HL-60 (cell line): ENCODE results near the gene JMJD4.
"Not testable (repeated sequence)": the region's sequence is repeated elsewhere in the genome, so short reads cannot be mapped to it uniquely, and the experiment has no call there.

Experiments used
- DNase-seq, 2 experiments: peaks; one replicate each; pipeline ENCODE4 v3.0.0-alpha.2; 2010 to 2020; ENCODE audit warnings: low read depth in 1 of 2, low spot score in 1 of 2
- H3K27ac ChIP-seq: fragments of 250-450 bp; sonication (Bioruptor Pico); replicated peaks from 2 replicates; pipeline ENCODE4 v1.5.1; 2020; ENCODE audit warnings: mild to moderate bottlenecking, moderate library complexity
- H3K27me3 ChIP-seq: fragments of 250-450 bp; sonication (Bioruptor Pico); 2 replicates; pipeline ENCODE4 v1.5.1; 2021; ENCODE audit warnings: mild to moderate bottlenecking, moderate library complexity; ENCODE audit not compliant: insufficient read depth, poor library complexity, severe bottlenecking
- H3K4me3 ChIP-seq: replicated peaks from 2 replicates; pipeline ENCODE4 v1.5.1; 2011; ENCODE audit warnings: mild to moderate bottlenecking, control low read depth, low read length; ENCODE audit not compliant: insufficient read depth
- GABPA ChIP-seq: IDR thresholded peaks from 2 replicates; pipeline ENCODE4 v1.6.1; 2012; ENCODE audit warnings: low read depth
- POLR2AphosphoS5 ChIP-seq: IDR thresholded peaks from 2 replicates; pipeline ENCODE4 v1.6.1; 2012; ENCODE audit warnings: low read depth
- SPI1 ChIP-seq: IDR thresholded peaks from 2 replicates; pipeline ENCODE4 v1.6.1; 2012; ENCODE audit warnings: low read depth, mild to moderate bottlenecking, borderline replicate concordance
- TF ChIP-seq, protein P1 (sequence below): IDR thresholded peaks from 2 replicates; pipeline ENCODE4 v1.6.1; 2012; ENCODE audit warnings: low read depth; ENCODE audit not compliant: insufficient replicate concordance
- TF ChIP-seq, protein P2 (sequence below): IDR thresholded peaks from one replicate; pipeline ENCODE4 v1.5.1; 2011; ENCODE audit warnings: low read length, control low read depth, inconsistent platforms; ENCODE audit not compliant: insufficient read depth

JMJD4 gene

DNA sequence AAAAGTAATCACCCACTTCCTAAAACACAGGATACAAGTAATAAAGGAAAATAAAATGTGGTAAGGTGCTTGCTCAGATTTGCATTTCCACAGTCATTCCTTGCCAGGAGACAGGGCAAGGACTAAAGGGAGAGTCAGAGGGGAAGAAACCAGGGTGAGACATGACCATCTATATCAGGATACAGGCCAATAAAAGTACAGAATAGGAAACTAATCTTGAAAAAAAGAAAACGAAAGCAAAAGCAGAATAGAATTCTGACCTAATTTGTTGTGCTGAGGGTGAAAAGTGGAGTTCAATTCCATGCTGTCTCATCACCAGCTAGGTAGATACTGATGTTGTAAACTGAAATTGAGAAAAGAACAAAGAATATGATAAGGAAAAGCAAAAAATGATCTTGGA lies 27.3 kb downstream of the JMJD4 start:
- Histone ChIP-seq H3K4me3 (no peak overlapping the region), H3K27me3 (no peaks in the 10 kb centered on the region), H3K27ac (no peak overlapping the region)
- TF ChIP-seq, protein P1, sequence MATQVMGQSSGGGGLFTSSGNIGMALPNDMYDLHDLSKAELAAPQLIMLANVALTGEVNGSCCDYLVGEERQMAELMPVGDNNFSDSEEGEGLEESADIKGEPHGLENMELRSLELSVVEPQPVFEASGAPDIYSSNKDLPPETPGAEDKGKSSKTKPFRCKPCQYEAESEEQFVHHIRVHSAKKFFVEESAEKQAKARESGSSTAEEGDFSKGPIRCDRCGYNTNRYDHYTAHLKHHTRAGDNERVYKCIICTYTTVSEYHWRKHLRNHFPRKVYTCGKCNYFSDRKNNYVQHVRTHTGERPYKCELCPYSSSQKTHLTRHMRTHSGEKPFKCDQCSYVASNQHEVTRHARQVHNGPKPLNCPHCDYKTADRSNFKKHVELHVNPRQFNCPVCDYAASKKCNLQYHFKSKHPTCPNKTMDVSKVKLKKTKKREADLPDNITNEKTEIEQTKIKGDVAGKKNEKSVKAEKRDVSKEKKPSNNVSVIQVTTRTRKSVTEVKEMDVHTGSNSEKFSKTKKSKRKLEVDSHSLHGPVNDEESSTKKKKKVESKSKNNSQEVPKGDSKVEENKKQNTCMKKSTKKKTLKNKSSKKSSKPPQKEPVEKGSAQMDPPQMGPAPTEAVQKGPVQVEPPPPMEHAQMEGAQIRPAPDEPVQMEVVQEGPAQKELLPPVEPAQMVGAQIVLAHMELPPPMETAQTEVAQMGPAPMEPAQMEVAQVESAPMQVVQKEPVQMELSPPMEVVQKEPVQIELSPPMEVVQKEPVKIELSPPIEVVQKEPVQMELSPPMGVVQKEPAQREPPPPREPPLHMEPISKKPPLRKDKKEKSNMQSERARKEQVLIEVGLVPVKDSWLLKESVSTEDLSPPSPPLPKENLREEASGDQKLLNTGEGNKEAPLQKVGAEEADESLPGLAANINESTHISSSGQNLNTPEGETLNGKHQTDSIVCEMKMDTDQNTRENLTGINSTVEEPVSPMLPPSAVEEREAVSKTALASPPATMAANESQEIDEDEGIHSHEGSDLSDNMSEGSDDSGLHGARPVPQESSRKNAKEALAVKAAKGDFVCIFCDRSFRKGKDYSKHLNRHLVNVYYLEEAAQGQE, result no peak
- TF ChIP-seq SPI1 (no peak), POLR2AphosphoS5 (no peak), GABPA (no peak)
- TF ChIP-seq, protein P2, sequence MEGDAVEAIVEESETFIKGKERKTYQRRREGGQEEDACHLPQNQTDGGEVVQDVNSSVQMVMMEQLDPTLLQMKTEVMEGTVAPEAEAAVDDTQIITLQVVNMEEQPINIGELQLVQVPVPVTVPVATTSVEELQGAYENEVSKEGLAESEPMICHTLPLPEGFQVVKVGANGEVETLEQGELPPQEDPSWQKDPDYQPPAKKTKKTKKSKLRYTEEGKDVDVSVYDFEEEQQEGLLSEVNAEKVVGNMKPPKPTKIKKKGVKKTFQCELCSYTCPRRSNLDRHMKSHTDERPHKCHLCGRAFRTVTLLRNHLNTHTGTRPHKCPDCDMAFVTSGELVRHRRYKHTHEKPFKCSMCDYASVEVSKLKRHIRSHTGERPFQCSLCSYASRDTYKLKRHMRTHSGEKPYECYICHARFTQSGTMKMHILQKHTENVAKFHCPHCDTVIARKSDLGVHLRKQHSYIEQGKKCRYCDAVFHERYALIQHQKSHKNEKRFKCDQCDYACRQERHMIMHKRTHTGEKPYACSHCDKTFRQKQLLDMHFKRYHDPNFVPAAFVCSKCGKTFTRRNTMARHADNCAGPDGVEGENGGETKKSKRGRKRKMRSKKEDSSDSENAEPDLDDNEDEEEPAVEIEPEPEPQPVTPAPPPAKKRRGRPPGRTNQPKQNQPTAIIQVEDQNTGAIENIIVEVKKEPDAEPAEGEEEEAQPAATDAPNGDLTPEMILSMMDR, result no peak
- no peak for DNase-seq

GRCh38 chr1:227701631-227702030 lies 33.5 kb downstream of the JMJD4 start:
- not testable (repeated sequence) for H3K27me3 ChIP-seq, H3K27ac ChIP-seq, H3K4me3 ChIP-seq, DNase-seq

DNA sequence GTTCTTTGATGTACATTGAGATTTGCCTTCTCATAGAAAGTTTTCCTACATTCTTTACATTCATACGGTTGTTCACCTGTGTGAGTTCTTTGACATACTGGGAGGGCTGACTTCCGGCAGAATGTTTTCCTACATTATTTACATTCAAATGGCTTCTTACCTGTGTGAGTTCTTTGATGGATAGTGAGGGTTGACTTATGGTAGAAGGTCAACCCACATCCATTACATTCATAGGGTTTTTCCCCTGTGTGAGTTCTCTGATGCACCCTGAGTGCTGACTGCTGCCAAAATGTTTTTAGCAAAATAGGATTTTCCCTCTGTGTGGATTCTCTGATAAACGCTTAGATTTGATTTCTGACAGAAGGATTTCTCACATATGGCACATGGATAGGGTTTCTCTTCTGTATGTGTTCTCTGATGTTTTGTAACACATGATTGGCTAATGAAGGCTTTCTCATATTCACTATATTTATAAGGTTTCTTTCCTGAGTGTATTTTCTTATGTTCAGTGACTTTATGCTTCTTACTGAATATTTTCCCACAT lies 37.7 kb downstream of the JMJD4 start:
- Histone ChIP-seq H3K27ac (no peak overlapping the region), H3K4me3 (no peak overlapping the region), H3K27me3 (no peaks in the 10 kb centered on the region)
- no peak for DNase-seq
- TF ChIP-seq POLR2AphosphoS5 (no peak), SPI1 (no peak), GABPA (no peak)
- TF ChIP-seq, protein P1, result no peak
- TF ChIP-seq, protein P2, result no peak

DNA sequence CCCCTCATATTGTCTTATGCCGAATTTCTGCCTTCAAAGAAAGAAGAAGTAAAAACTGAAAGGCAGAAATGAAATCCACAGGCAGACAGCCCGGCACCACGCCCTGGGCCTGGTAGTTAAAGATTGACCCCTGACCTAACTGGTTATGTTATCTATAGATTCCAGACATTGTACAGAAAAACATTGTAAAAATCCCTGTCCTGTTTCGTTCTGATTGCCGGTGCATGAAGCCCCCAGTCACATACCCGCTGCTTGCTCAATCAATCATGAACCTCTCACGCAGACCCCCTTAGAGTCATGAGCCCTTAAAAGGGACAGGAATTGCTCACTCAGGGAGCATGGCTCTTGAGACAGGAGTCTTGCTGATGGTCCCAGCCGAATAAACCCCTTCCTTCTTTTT lies 49.3 kb downstream of the JMJD4 start:
- H3K27me3 ChIP-seq, result no peaks in the 10 kb centered on the region
- H3K4me3 ChIP-seq, result no peak overlapping the region
- DNase-seq, result no peak
- TF ChIP-seq, protein P1, result no peak
- TF ChIP-seq, protein P2, result no peak
- TF ChIP-seq GABPA, result no peak
- no peak for TF ChIP-seq POLR2AphosphoS5
- no peak for TF ChIP-seq SPI1
- H3K27ac ChIP-seq, result no peak overlapping the region
